IMR-90 (cell line): Measurements from ENCODE around the gene LENG1. TPM values are rescaled to one million over a fixed set of nuclear protein-coding genes. Genes with fewer than 3 reads are reported as not detected.

Experiments used
- ATAC-seq: fragments of 200-7000 bp; cut with Tn5 transposase; 2 replicates; pipeline ENCODE4 v1.9.1; 2020; ENCODE audit warnings: low read depth, mild to moderate bottlenecking, moderate library complexity
- BruUV-seq: library from RNA; stranded (reverse); fragments of 400-500 nt; replicated peaks from 2 replicates; lab custom pipeline; 2021; lab: Mats Ljungman, UMichigan
- CTCF ChIA-PET: fragments of 300-600 bp; formaldehyde crosslinking; extraction: SDS; loops from one replicate; lab custom pipeline; 2021; ENCODE audit warnings: antibody characterized with exemption; lab: Yijun Ruan, JAX
- POLR2A ChIA-PET: fragments of 300-600 bp; sonication (Branson Sonifier 250); formaldehyde crosslinking; loops from one replicate; lab custom pipeline; 2022; ENCODE audit warnings: antibody characterized with exemption; ENCODE audit not compliant: unreplicated experiment; lab: Charles Lee
- DNase-seq: peaks from one replicate; pipeline ENCODE4 v3.0.0; 2013
- H2AFZ ChIP-seq: replicated peaks from 2 replicates; pipeline ENCODE3; 2013; ENCODE audit warnings: low read length, mild to moderate bottlenecking; ENCODE audit not compliant: poor library complexity
- H2AK5ac ChIP-seq: 2 replicates; pipeline ENCODE4 v1.6.1; 2013; ENCODE audit warnings: low read depth, low read length, inconsistent platforms
- H2AK9ac ChIP-seq: replicated peaks from 2 replicates; pipeline ENCODE3; 2013; ENCODE audit warnings: mild to moderate bottlenecking, low read depth, low read length, moderate library complexity; ENCODE audit not compliant: poor library complexity
- H2BK120ac ChIP-seq: 2 replicates; pipeline ENCODE4 v1.6.1; 2013; ENCODE audit warnings: low read depth, low read length, inconsistent platforms
- H2BK15ac ChIP-seq: 3 replicates; pipeline ENCODE4 v1.6.1; 2013; ENCODE audit warnings: low read depth, low read length, inconsistent platforms
- H2BK20ac ChIP-seq: 2 replicates; pipeline ENCODE4 v1.6.1; 2013; ENCODE audit warnings: low read depth, mild to moderate bottlenecking, inconsistent platforms, low read length, moderate library complexity
- H2BK5ac ChIP-seq: 2 replicates; pipeline ENCODE4 v1.6.1; 2013; ENCODE audit warnings: mild to moderate bottlenecking, low read depth, low read length, inconsistent platforms; ENCODE audit not compliant: poor library complexity, severe bottlenecking
- H3K14ac ChIP-seq: replicated peaks from 2 replicates; pipeline ENCODE4 v1.6.1; 2013; ENCODE audit warnings: low read depth, low read length, inconsistent platforms
- H3K18ac ChIP-seq: 2 replicates; pipeline ENCODE4 v1.6.1; 2013; ENCODE audit warnings: low read depth, low read length, control low read depth
- H3K23ac ChIP-seq: 2 replicates; pipeline ENCODE4 v1.6.1; 2013; ENCODE audit warnings: low read depth, low read length, inconsistent platforms
- H3K27ac ChIP-seq: 2 replicates; pipeline ENCODE4 v1.5.1; 2013; ENCODE audit warnings: mild to moderate bottlenecking, control low read depth, low read length; ENCODE audit not compliant: insufficient read depth
- H3K27me3 ChIP-seq: 2 replicates; pipeline ENCODE4 v1.6.1; 2013; ENCODE audit warnings: low read length; ENCODE audit not compliant: control insufficient read depth, insufficient read depth
- H3K36me3 ChIP-seq: 2 replicates; pipeline ENCODE4 v1.6.1; 2013; ENCODE audit warnings: low read length, mixed read lengths; ENCODE audit not compliant: control insufficient read depth, insufficient read depth
- H3K4ac ChIP-seq: 2 replicates; pipeline ENCODE4 v1.6.1; 2013; ENCODE audit warnings: low read depth, low read length, inconsistent platforms
- H3K4me1 ChIP-seq: 2 replicates; pipeline ENCODE4 v1.6.1; 2013; ENCODE audit warnings: low read length, mixed read lengths; ENCODE audit not compliant: control insufficient read depth, insufficient read depth
- H3K4me2 ChIP-seq: 2 replicates; pipeline ENCODE4 v1.6.1; 2013; ENCODE audit warnings: low read depth, mild to moderate bottlenecking, control low read depth, low read length, moderate library complexity
- H3K4me3 ChIP-seq: 2 replicates; pipeline ENCODE4 v1.5.1; 2013; ENCODE audit warnings: low read depth, mild to moderate bottlenecking, control low read depth, low read length, moderate library complexity; ENCODE audit not compliant: insufficient read depth
- H3K56ac ChIP-seq: 2 replicates; pipeline ENCODE4 v1.6.1; 2013; ENCODE audit warnings: low read length, inconsistent platforms; ENCODE audit not compliant: insufficient read depth; ENCODE audit errors: extremely low read depth
- H3K79me1 ChIP-seq, 2 experiments: 2 replicates each; pipeline ENCODE4 v1.6.1; 2013; ENCODE audit warnings: low read length in 2 of 2, inconsistent platforms in 1 of 2, low read depth in 1 of 2
- H3K9ac ChIP-seq: 2 replicates; pipeline ENCODE4 v1.6.1; 2013; ENCODE audit warnings: low read depth, low read length, control low read depth
- H3K9me1 ChIP-seq: 2 replicates; pipeline ENCODE4 v1.6.1; 2013; ENCODE audit warnings: low read length, inconsistent platforms; ENCODE audit not compliant: insufficient read depth
- H3K9me3 ChIP-seq: 2 replicates; pipeline ENCODE4 v1.6.1; 2013; ENCODE audit warnings: low read length; ENCODE audit not compliant: control insufficient read depth, insufficient read depth
- H4K20me1 ChIP-seq: 2 replicates; pipeline ENCODE4 v1.6.1; 2013; ENCODE audit warnings: low read length, inconsistent platforms; ENCODE audit not compliant: insufficient read depth
- H4K5ac ChIP-seq: 2 replicates; pipeline ENCODE4 v1.6.1; 2013; ENCODE audit warnings: mild to moderate bottlenecking, low read depth, low read length, control low read depth
- H4K8ac ChIP-seq, 2 experiments: 2 replicates each; pipeline ENCODE4 v1.6.1; 2013; ENCODE audit warnings: low read depth in 2 of 2, low read length in 2 of 2, control low read depth in 1 of 2, inconsistent platforms in 1 of 2
- H4K91ac ChIP-seq: 2 replicates; pipeline ENCODE4 v1.6.1; 2013; ENCODE audit warnings: low read depth, low read length, inconsistent platforms; ENCODE audit not compliant: insufficient read depth
- CEBPB ChIP-seq: IDR thresholded peaks from 2 replicates; pipeline ENCODE4 v1.6.1; 2012; ENCODE audit warnings: low read depth, low read length, improper control_type of control experiment
- ELK1 ChIP-seq: fragments of 150-350 bp; IDR thresholded peaks from 2 replicates; pipeline ENCODE4 v1.6.1; 2016; ENCODE audit warnings: low read depth, mild to moderate bottlenecking, low read length, moderate library complexity, borderline replicate concordance
- MAFK ChIP-seq: IDR thresholded peaks from 2 replicates; pipeline ENCODE4 v1.6.1; 2012; ENCODE audit warnings: low read depth, low read length, improper control_type of control experiment
- NFE2L2 ChIP-seq: fragments of 150-350 bp; IDR thresholded peaks from 2 replicates; pipeline ENCODE4 v1.6.1; 2016; ENCODE audit warnings: low read depth, mild to moderate bottlenecking, low read length
- RAD21 ChIP-seq: IDR thresholded peaks from 2 replicates; pipeline ENCODE4 v1.6.1; 2012; ENCODE audit warnings: low read length, improper control_type of control experiment
- RFX5 ChIP-seq: IDR thresholded peaks from 2 replicates; pipeline ENCODE4 v1.8.0; 2012; ENCODE audit warnings: low read depth, mild to moderate bottlenecking, low read length, moderate library complexity
- SMC3 ChIP-seq: fragments of 150-350 bp; IDR thresholded peaks from 2 replicates; pipeline ENCODE4 v1.6.1; 2016; ENCODE audit warnings: low read depth, mild to moderate bottlenecking, antibody characterized with exemption, low read length, moderate library complexity
- WGBS, 2 experiments: methylation state at CpG; one replicate each; pipeline versions ENCODE4 v1.1.5 to v1.1.7; 2013; ENCODE audit warnings: missing lambda C conversion rate in 2 of 2; ENCODE audit not compliant: insufficient read length in 1 of 2; ENCODE audit errors: extremely low coverage in 2 of 2; 5-methylcytosine and 5-hydroxymethylcytosine counted together
- dilution Hi-C: fragments of 300-500 bp; cut with HindIII; formaldehyde crosslinking; loops from one replicate; pipeline ENCODE4 v1.14.3; 2018; ENCODE audit warnings: low sequenced_read_pairs; ENCODE audit not compliant: unreplicated experiment
- in situ Hi-C: fragments of 300-500 bp; cut with MboI; formaldehyde crosslinking; loops from 3 replicates; pipeline ENCODE4 v1.14.3; 2019; ENCODE audit warnings: low sequenced_read_pairs, inconsistent platforms, mixed read lengths
- intact Hi-C: fragments of 100-400 bp; cut with micrococcal nuclease; formaldehyde crosslinking; loops from 2 replicates; pipeline ENCODE4 v1.10.0; 2022
- polyA plus RNA-seq, 3 experiments: library from polyadenylated mRNA; depleted of rRNA; stranded (reverse); fragments of >200 nt; gene quantifications; 2 replicates each; pipeline ENCODE4 v1.2.3, GENCODE V29; 2012; ENCODE audit warnings: low replicate concordance in 1 of 3
- total RNA-seq: library from RNA; depleted of rRNA; stranded (reverse); fragments of >200 nt; gene quantifications from 2 replicates; pipeline ENCODE4 v1.2.3, GENCODE V29; 2012

LENG1 gene
- total and polyA plus RNA-seq, 2 of the 4 experiments (the other 2 are of a cell fraction) = 2.7 to 5.3 TPM

- no TSS peak for BruUV-seq
- Histone ChIP-seq H4K8ac (peak overlapping the region; percentile 79 to 99), H3K36me3 (peaks cover 29% of the 10 kb centered on the region), H3K27ac (peak overlapping the region; percentile 88), H2BK15ac (no peak overlapping the region; the same call in 2 of the 3 replicates), H3K4me3 (peak overlapping the region; percentile 60), H3K9me3 (no peaks in the 10 kb centered on the region), H2AFZ (peak overlapping the region; percentile 99), H3K27me3 (no peaks in the 10 kb centered on the region), H3K4me2 (peak overlapping the region; percentile 99), H2BK20ac (no peak overlapping the region), H4K5ac (peak overlapping the region; percentile 81), H3K14ac (peak overlapping the region; percentile 98), H2BK5ac (peak overlapping the region; percentile 92), H4K91ac (peak overlapping the region; percentile 84), H3K56ac (peak overlapping the region; percentile 85), H3K9me1 (no peaks in the 10 kb centered on the region; the same call in none of the 2 replicates), H2BK120ac (peak overlapping the region; percentile 69), H4K20me1 (peaks cover 1% of the 10 kb centered on the region; the same call in 1 of the 2 replicates), H3K79me1 (peaks cover 10 to 39% of the 10 kb centered on the region in 2 experiments; a peak in 3 of 4 replicates), H3K9ac (peak overlapping the region; percentile 87), H3K18ac (peak overlapping the region; percentile 62; the same call in 1 of the 2 replicates), H2AK9ac (peak overlapping the region; percentile 92), H3K23ac (peak overlapping the region; percentile 99), H3K4ac (peak overlapping the region; percentile 98), H3K4me1 (peaks cover 11% of the 10 kb centered on the region), H2AK5ac (peak overlapping the region; percentile 97)
- no peak for TF ChIP-seq SMC3
- TF ChIP-seq RAD21 = no peak
- no peak for TF ChIP-seq ELK1
- TF ChIP-seq NFE2L2 = no peak
- TF ChIP-seq RFX5 = no peak
- TF ChIP-seq CEBPB = no peak
- TF ChIP-seq MAFK = no peak
- ChIA-PET CTCF (no interaction called here), POLR2A (interaction anchor here (1.0 to 1.9 kb wide), 4 partner anchors 17 to 42 kb away, joined by 3 to 5 read pairs (median 4); partner anchors contain the start of genes CNOT3, MBOAT7 and RPS9)
- ATAC-seq (no peak), DNase-seq (peak; percentile 12)
- 6% methylated on average over 3 of the region's 19 CpGs; no CpG with 5 or more reads in 1 of the 2 experiments for WGBS, 2 experiments
- dilution Hi-C loops (no loop called here), intact Hi-C loops (loop anchor here (1.0 to 5.0 kb wide), 2 partner anchors 22 to 1123 kb away; partner anchors contain the start of genes BRSK1, CNOT3 and HSPBP1), in situ Hi-C loops (no loop called here)
Observed at GRCh38 chr19:54158812-54159351, 639 bp downstream of the LENG1 start.
